Stomach (tissue), 9 donors: ENCODE data around the gene ANKS1B. TPM values are rescaled to one million over a fixed set of nuclear protein-coding genes. Genes with fewer than 3 reads are reported as not detected.

ENCODE experiments used
- DNase-seq, 2 donors: peaks; one replicate each; pipeline versions ENCODE4 v3.0.0 to v3.0.0-alpha.2; 2013 to 2019
- H3K27ac ChIP-seq, 5 donors: fragments of 200-600 bp in 4 of 5; sonication (generic) in 4 of 5; one replicate each; pipeline ENCODE4 v1.5.1; 2013 to 2019; ENCODE audit warnings: mild to moderate bottlenecking in 1 of 5, moderate library complexity in 1 of 5
- H3K27me3 ChIP-seq, 3 donors: fragments of 200-600 bp; sonication (generic); one replicate each; pipeline ENCODE4 v1.5.1; 2017 to 2019; ENCODE audit warnings: mixed run types in 1 of 3
- H3K36me3 ChIP-seq, 4 donors: fragments of 200-600 bp; sonication (generic); 1 replicate in 3 of 4; 2 replicates in 1 of 4; pipeline ENCODE4 v1.5.1; 2016 to 2019
- H3K4me1 ChIP-seq, 4 donors: fragments of 200-600 bp; sonication (generic); one replicate each; pipeline ENCODE4 v1.5.1; 2016 to 2019
- H3K4me3 ChIP-seq, 4 donors: fragments of 200-600 bp; sonication (generic) in 3 of 4; one replicate each; pipeline ENCODE4 v1.5.1; 2016 to 2019; ENCODE audit warnings: mild to moderate bottlenecking in 1 of 4
- H3K9me3 ChIP-seq, 4 donors: fragments of 200-600 bp; sonication (generic); one replicate each; pipeline ENCODE4 v1.5.1; 2016 to 2019
- CTCF ChIP-seq, 7 experiments: fragments of 450-650 bp in 4 of 7; fragments of 200-600 bp in 3 of 7; sonication (generic) in 3 of 7; IDR thresholded peaks; one replicate each; pipeline ENCODE4 v1.5.1; 2016 to 2019; ENCODE audit warnings: antibody characterized with exemption in 7 of 7, control low read depth in 2 of 7, mild to moderate bottlenecking in 1 of 7
- EP300 ChIP-seq: sonication (generic); formaldehyde crosslinking; IDR thresholded peaks from one replicate; pipeline ENCODE4 v1.6.1; 2017; ENCODE audit warnings: antibody characterized with exemption
- POLR2A ChIP-seq, 4 donors: fragments of 450-650 bp; IDR thresholded peaks; one replicate each; pipeline ENCODE4 v1.6.1; 2016; ENCODE audit warnings: antibody characterized with exemption in 4 of 4, control low read depth in 2 of 4, mild to moderate bottlenecking in 1 of 4, moderate library complexity in 1 of 4
- POLR2AphosphoS5 ChIP-seq, 3 donors: sonication (generic); formaldehyde crosslinking; IDR thresholded peaks; one replicate each; pipeline ENCODE4 v1.6.1; 2016; ENCODE audit warnings: antibody characterized with exemption in 3 of 3
- WGBS, 5 donors: extraction: QIAGEN DNeasy Blood & Tissue Kit in 3 of 5; methylation state at CpG; one replicate each; pipeline versions ENCODE4 v1.1.5 to v1.1.7; 2013 to 2018; 5-methylcytosine and 5-hydroxymethylcytosine counted together
- intact Hi-C: fragments of 100-400 bp; cut with DNase I; formaldehyde crosslinking; loops from one replicate; pipeline ENCODE4 v1.15.1; 2023; ENCODE audit warnings: low total_unique reads
- polyA plus RNA-seq, 3 donors: library from polyadenylated mRNA; stranded (reverse); fragments of 200-250 nt; gene quantifications; one replicate each; pipeline ENCODE4 v1.2.3, GENCODE V29; 2013
- total RNA-seq, 5 donors: library from RNA; depleted of rRNA; stranded (reverse); fragments of >200 nt; gene quantifications; one replicate each; pipeline versions ENCODE4 v1.1.0 to v1.2.3, GENCODE V29; 2014 to 2016
- donor health status: healthy with polysubstance abuse.
- donor health status: Bipolar disorder and iron deficiency.
- donor health status: healthy.

Gene ANKS1B
- total and polyA plus RNA-seq, 8 donors: 0.73 to 26.8 (median 2.2) TPM; not detected in 2

GRCh38 chr12:98896938-98897337, 1087.8 kb downstream of the ANKS1B start:
- Histone ChIP-seq H3K36me3 (no peaks in the 10 kb centered on the region), H3K9me3 (no peaks in the 10 kb centered on the region), H3K4me1 (peaks cover 0 to 24% (median 11%) of the 10 kb centered on the region in 4 donors), H3K27ac (no peak overlapping the region), H3K27me3 (peaks cover 6 to 59% (median 40%) of the 10 kb centered on the region in 3 donors), H3K4me3 (no peak overlapping the region)
- no peak for TF ChIP-seq POLR2AphosphoS5 (IDR thresholded peaks at IDR 0.05)
- no peak for TF ChIP-seq EP300
- TF ChIP-seq CTCF (IDR thresholded peaks at IDR 0.05): no peak
- intact Hi-C loops: no loop called here
- whole genome bisulfite sequencing, 5 donors: 10 to 17% (median 14%) methylated on average over 3 of the region's 3 CpGs
- peak in 1 of 2 donors; percentile 44 for DNase-seq

GRCh38 chr12:98895086-98895651, 1089.6 kb downstream of the ANKS1B start:
- Histone ChIP-seq H3K9me3 (no peaks in the 10 kb centered on the region), H3K4me1 (peaks cover 0 to 24% (median 11%) of the 10 kb centered on the region in 4 donors), H3K27me3 (peaks cover 6 to 69% (median 40%) of the 10 kb centered on the region in 3 donors), H3K4me3 (peak overlapping the region; percentile 31 to 50 (median 38)), H3K27ac (no peak overlapping the region), H3K36me3 (no peaks in the 10 kb centered on the region)
- no peak for TF ChIP-seq CTCF (IDR thresholded peaks at IDR 0.05)
- no peak for TF ChIP-seq POLR2A (IDR thresholded peaks at IDR 0.05)
- no peak for TF ChIP-seq EP300
- TF ChIP-seq POLR2AphosphoS5 (IDR thresholded peaks at IDR 0.05): no peak
- intact Hi-C loops: no loop called here
- peak in 1 of 2 donors; percentile 68 for DNase-seq
- WGBS, 5 donors: 1 to 4% (median 3%) methylated on average over 19 to 60 of the region's 60 CpGs

- peaks cover 0 to 24% (median 11%) of the 10 kb centered on the region in 4 donors for H3K4me1 ChIP-seq
- peaks cover 6 to 69% (median 40%) of the 10 kb centered on the region in 3 donors for H3K27me3 ChIP-seq
- TF ChIP-seq CTCF (IDR thresholded peaks at IDR 0.05): no peak
- no peak for TF ChIP-seq POLR2A (IDR thresholded peaks at IDR 0.05)
- no peak for TF ChIP-seq EP300
- TF ChIP-seq POLR2AphosphoS5 (IDR thresholded peaks at IDR 0.05): no peak
- WGBS, 5 donors: 2 to 4% (median 3%) methylated on average over 30 to 86 of the region's 96 CpGs
- DNase-seq: peak in 1 of 2 donors; percentile 62
- intact Hi-C loops: no loop called here
- no peaks in the 10 kb centered on the region for H3K36me3 ChIP-seq
- H3K9me3 ChIP-seq: no peaks in the 10 kb centered on the region
- H3K4me3 ChIP-seq: peak overlapping the region; percentile 31 to 50 (median 38)
- H3K27ac ChIP-seq: no peak overlapping the region
These were observed 1090.2 kb downstream of the ANKS1B start for GRCh38 chr12:98894412-98895085.

- TF ChIP-seq CTCF (IDR thresholded peaks at IDR 0.05) (no peak), POLR2A (IDR thresholded peaks at IDR 0.05) (no peak), EP300 (no peak), POLR2AphosphoS5 (IDR thresholded peaks at IDR 0.05) (no peak)
- intact Hi-C loops: no loop called here
- peaks cover 6 to 69% (median 40%) of the 10 kb centered on the region in 3 donors for H3K27me3 ChIP-seq
- WGBS, 5 donors: 3 to 6% (median 5%) methylated on average over 27 of the region's 27 CpGs
- peak overlapping the region in 3 of 4 donors; percentile 30 to 50 (median 38) for H3K4me3 ChIP-seq
- no peaks in the 10 kb centered on the region for H3K9me3 ChIP-seq
- H3K4me1 ChIP-seq: peaks cover 0 to 24% (median 11%) of the 10 kb centered on the region in 4 donors
- no peaks in the 10 kb centered on the region for H3K36me3 ChIP-seq
- H3K27ac ChIP-seq: no peak overlapping the region
- DNase-seq: peak in 1 of 2 donors; percentile 11
These were observed 1090.9 kb downstream of the ANKS1B start for GRCh38 chr12:98893675-98894411.
